SH-SY5Y (cell line): ENCODE measurements around the gene KICS2.

Source experiments
- GATA2 ChIP-seq: IDR thresholded peaks from 2 replicates; pipeline ENCODE4 v1.6.1; 2011; ENCODE audit warnings: mild to moderate bottlenecking, low read depth, low read length
- GATA3 ChIP-seq: IDR thresholded peaks from 2 replicates; pipeline ENCODE4 v1.6.1; 2011; ENCODE audit warnings: low read depth, mild to moderate bottlenecking, low read length, moderate library complexity

KICS2 gene

DNA sequence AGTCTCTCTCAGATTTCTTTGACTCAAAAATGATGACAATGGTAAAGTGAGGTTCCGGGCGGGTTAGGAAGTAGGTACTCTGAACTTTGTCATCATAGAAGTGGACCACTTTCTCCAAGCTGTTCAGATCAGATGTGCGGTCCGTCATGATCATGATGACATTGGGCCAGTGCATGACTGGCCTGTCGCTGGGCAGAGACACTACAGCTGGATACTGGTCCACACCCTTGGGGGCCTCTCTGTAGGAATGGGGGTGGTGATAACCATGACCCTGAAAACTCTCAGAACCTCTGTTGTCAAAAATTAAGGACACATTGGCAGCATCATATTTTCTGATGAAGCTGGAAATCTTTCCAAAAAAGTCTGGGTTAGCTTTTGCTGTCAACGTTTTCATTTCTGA lies 28.2 kb downstream of the KICS2 start:
- TF ChIP-seq GATA2, result no peak
- TF ChIP-seq GATA3, result no peak

- TF ChIP-seq GATA3 (no peak), GATA2 (no peak)
Observed at GRCh38 chr12:64192644-64193444, 29.3 kb downstream of the KICS2 start.

- no peak for TF ChIP-seq GATA2
- TF ChIP-seq GATA3, result no peak
Observed at GRCh38 chr12:64190140-64190539, 32.0 kb downstream of the KICS2 start.

- TF ChIP-seq GATA3 (no peak), GATA2 (no peak)
Observed at GRCh38 chr12:64189530-64189929, 32.6 kb downstream of the KICS2 start.

GRCh38 chr12:64187794-64188193 lies 34.3 kb downstream of the KICS2 start:
- no peak for TF ChIP-seq GATA2
- TF ChIP-seq GATA3, result no peak

- no peak for TF ChIP-seq GATA2
- no peak for TF ChIP-seq GATA3
Observed at GRCh38 chr12:64187370-64187769, 34.7 kb downstream of the KICS2 start.

DNA sequence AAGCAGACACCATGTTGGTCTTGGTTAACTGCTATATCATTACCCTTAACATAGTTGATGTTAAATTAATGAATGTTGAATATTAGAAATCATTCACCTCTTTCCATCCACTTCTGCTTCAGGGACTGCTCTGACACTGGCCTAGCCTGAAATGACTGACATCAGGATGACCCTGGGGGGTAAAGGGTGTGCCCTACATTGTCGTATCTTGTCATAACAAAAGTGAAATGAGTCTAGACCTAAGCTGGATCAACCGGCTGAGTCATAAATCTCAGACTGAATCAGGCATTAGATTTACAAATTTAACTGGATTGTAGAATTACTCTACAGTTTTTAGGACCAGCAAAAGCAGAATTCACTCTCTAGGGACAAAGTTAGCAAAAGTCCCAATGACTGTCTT lies 35.3 kb downstream of the KICS2 start:
- TF ChIP-seq GATA3 (no peak), GATA2 (no peak)

- TF ChIP-seq GATA3 (no peak), GATA2 (no peak)
Observed at GRCh38 chr12:64184216-64184615, 37.9 kb downstream of the KICS2 start.

- no peak for TF ChIP-seq GATA3
- no peak for TF ChIP-seq GATA2
Observed at GRCh38 chr12:64181430-64182291, 40.4 kb downstream of the KICS2 start.

GRCh38 chr12:64180951-64181350 lies 41.1 kb downstream of the KICS2 start:
- TF ChIP-seq GATA3 (no peak), GATA2 (no peak)

GRCh38 chr12:64178122-64178521 lies 44.0 kb downstream of the KICS2 start:
- TF ChIP-seq GATA2, result no peak
- no peak for TF ChIP-seq GATA3

DNA sequence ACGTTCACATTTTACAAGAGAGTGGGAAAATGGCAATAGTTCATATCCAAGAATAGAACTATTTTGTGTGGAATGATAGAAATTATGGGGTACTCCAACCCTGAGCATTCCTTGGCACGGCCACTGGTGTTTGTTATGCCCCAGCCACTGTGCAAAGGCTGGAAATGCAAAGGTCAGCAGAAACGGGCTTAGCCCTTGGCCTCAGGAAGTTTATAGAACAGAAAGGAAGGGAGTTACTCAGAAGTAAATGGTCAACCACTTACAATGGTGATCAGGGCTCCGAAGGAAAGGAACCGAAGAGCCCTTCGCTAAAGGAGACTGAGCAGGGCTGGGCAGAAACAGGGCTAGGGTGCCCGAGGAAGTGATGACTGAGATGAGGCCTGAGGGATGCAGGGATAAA lies 45.1 kb downstream of the KICS2 start:
- no peak for TF ChIP-seq GATA3
- TF ChIP-seq GATA2, result no peak

DNA sequence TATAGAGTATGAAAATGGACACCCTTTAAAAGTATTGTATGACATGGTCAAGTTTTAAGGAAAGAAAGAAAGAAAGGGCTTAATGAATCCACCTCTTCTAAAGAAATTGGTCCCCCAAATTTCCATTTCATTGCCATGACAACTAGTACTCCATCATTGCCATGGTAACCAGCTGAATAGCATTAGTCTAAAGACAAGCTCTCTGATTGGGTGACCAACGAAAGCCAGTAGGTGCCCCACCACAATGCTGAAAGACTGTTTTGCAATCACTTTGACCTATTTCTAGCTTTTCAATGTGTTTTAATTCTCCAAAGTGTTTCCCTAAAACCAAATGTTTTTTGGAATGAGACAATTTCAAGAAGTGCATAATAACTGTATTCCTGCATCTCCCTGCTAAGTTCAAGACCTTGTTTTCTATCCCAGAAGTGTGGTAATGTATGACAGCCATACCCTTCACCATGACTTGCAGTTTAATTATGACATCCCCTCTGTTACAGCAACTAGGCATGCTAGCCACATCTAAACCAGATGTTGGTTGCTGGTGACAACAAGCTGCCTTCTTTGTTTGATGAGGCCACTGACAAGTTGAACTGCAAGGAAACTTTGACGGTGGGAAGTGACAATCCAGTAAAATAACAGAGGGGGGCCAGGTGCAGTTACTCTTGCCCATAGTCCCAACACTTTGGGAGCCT lies 46.7 kb downstream of the KICS2 start:
- no peak for TF ChIP-seq GATA2
- TF ChIP-seq GATA3, result no peak

DNA sequence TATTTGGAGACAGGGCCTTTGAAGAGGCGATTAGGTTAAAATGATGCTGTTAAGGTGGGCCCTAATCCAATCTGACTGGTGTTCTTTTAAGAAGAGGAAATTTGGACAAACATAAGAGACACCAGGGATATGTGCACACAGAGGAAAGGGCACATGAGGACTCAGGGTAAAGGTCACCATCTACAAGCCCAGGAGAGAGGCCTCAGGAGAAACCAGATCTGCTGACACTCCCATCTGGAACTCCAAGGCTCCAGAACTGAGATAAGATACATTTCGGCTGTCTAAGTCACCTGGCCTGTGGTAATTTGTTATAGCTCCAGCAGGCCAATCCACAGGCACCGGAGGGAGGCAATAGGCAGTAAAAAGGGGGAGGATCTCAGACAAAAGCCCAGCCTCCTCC lies 48.6 kb downstream of the KICS2 start:
- TF ChIP-seq GATA2, result no peak
- TF ChIP-seq GATA3, result no peak
